Breast epithelium (tissue), 4 donors: ENCODE data around the gene SET. TPM values are rescaled to one million over a fixed set of nuclear protein-coding genes. Genes with fewer than 3 reads are reported as not detected.
A peak's percentile ranks its signal among the peaks of the same experiment; 100 is the strongest.

Source experiments
- DNase-seq, 2 donors: peaks; one replicate each; pipeline ENCODE4 v3.0.0-alpha.2; 2019; ENCODE audit warnings: low spot score in 2 of 2
- H3K27ac ChIP-seq, 2 donors: fragments of 200-600 bp; sonication (generic) in 1 of 2; one replicate each; pipeline ENCODE4 v1.5.1; 2016 to 2019; ENCODE audit warnings: mild to moderate bottlenecking in 1 of 2
- H3K27me3 ChIP-seq, 2 donors: fragments of 200-600 bp; sonication (generic) in 1 of 2; one replicate each; pipeline versions ENCODE4 v1.5.1 to v1.6.0; 2017 to 2019; ENCODE audit warnings: control low read depth in 1 of 2, mild to moderate bottlenecking in 1 of 2
- H3K36me3 ChIP-seq: fragments of 200-600 bp; one replicate; pipeline ENCODE4 v1.5.1; 2019
- H3K4me1 ChIP-seq, 2 donors: fragments of 200-600 bp; sonication (generic); one replicate each; pipeline ENCODE4 v1.5.1; 2016 to 2019; ENCODE audit warnings: control low read depth in 1 of 2
- H3K4me3 ChIP-seq, 3 donors: fragments of 200-600 bp; sonication (generic); 1 replicate in 2 of 3; 2 replicates in 1 of 3; pipeline ENCODE4 v1.5.1; 2016 to 2019; ENCODE audit warnings: mild to moderate bottlenecking in 3 of 3, moderate library complexity in 2 of 3
- H3K9me3 ChIP-seq, 2 donors: fragments of 200-600 bp; sonication (generic) in 1 of 2; one replicate each; pipeline ENCODE4 v1.5.1; 2016 to 2019; ENCODE audit warnings: control low read depth in 1 of 2
- CTCF ChIP-seq, 3 donors: fragments of 450-650 bp; IDR thresholded peaks; one replicate each; pipeline ENCODE4 v1.5.1; 2016 to 2017; ENCODE audit warnings: antibody characterized with exemption in 3 of 3, mild to moderate bottlenecking in 3 of 3, moderate library complexity in 3 of 3
- POLR2A ChIP-seq: fragments of 450-650 bp; IDR thresholded peaks from one replicate; pipeline ENCODE4 v1.6.1; 2016; ENCODE audit warnings: antibody characterized with exemption, mild to moderate bottlenecking, moderate library complexity
- POLR2AphosphoS5 ChIP-seq, 3 donors: sonication (generic); formaldehyde crosslinking; IDR thresholded peaks; one replicate each; pipeline ENCODE4 v1.6.1; 2017; ENCODE audit warnings: antibody characterized with exemption in 3 of 3
- intact Hi-C: fragments of 100-400 bp; cut with DNase I; formaldehyde crosslinking; loops from one replicate; pipeline ENCODE4 v1.15.1; 2023; ENCODE audit warnings: low total_unique reads
- total RNA-seq, 3 donors: library from RNA; depleted of rRNA; stranded (reverse); fragments of >200 nt; gene quantifications; one replicate each; pipeline ENCODE4 v1.1.0, GENCODE V29; 2016

The SET gene
- total RNA-seq, 3 donors from 2014 or later = 142 to 168 (median 158) TPM

- H3K4me1 ChIP-seq = peaks cover 0 to 4% of the 10 kb centered on the region in 2 donors
- no peak for DNase-seq
- TF ChIP-seq POLR2A (no peak), POLR2AphosphoS5 (IDR thresholded peaks at IDR 0.05) (no peak), CTCF (IDR thresholded peaks at IDR 0.05) (no peak)
- no peaks in the 10 kb centered on the region for H3K36me3 ChIP-seq
- no peak overlapping the region for H3K27ac ChIP-seq
- intact Hi-C loops = no loop called here
- no peak overlapping the region for H3K4me3 ChIP-seq
- no peaks in the 10 kb centered on the region for H3K9me3 ChIP-seq
- no peaks in the 10 kb centered on the region for H3K27me3 ChIP-seq
Measured at GRCh38 chr9:128718475-128718874, 29.5 kb downstream of the SET start.

GRCh38 chr9:128719919-128720605 is 31.0 kb downstream of the SET start:
- no peak for DNase-seq
- Histone ChIP-seq H3K9me3 (no peaks in the 10 kb centered on the region), H3K27ac (peak overlapping the region in 1 of 2 donors; percentile 68), H3K4me1 (peaks cover 0 to 9% of the 10 kb centered on the region in 2 donors), H3K4me3 (no peak overlapping the region), H3K36me3 (no peaks in the 10 kb centered on the region), H3K27me3 (no peaks in the 10 kb centered on the region)
- intact Hi-C loops = no loop called here
- TF ChIP-seq CTCF (IDR thresholded peaks at IDR 0.05) (no peak), POLR2A (no peak), POLR2AphosphoS5 (IDR thresholded peaks at IDR 0.05) (no peak)

GRCh38 chr9:128720841-128721486 is 31.9 kb downstream of the SET start:
- TF ChIP-seq CTCF (IDR thresholded peaks at IDR 0.05) (no peak), POLR2A (no peak), POLR2AphosphoS5 (IDR thresholded peaks at IDR 0.05) (no peak)
- Histone ChIP-seq H3K27ac (no peak overlapping the region), H3K36me3 (no peaks in the 10 kb centered on the region), H3K4me3 (no peak overlapping the region), H3K9me3 (no peaks in the 10 kb centered on the region), H3K4me1 (peaks cover 0 to 9% of the 10 kb centered on the region in 2 donors), H3K27me3 (no peaks in the 10 kb centered on the region)
- intact Hi-C loops = no loop called here
- DNase-seq = no peak

- Histone ChIP-seq H3K27me3 (no peaks in the 10 kb centered on the region), H3K4me1 (peaks cover 0 to 9% of the 10 kb centered on the region in 2 donors), H3K27ac (no peak overlapping the region), H3K9me3 (no peaks in the 10 kb centered on the region), H3K4me3 (no peak overlapping the region), H3K36me3 (no peaks in the 10 kb centered on the region)
- no peak for DNase-seq
- intact Hi-C loops = no loop called here
- no peak for TF ChIP-seq POLR2AphosphoS5 (IDR thresholded peaks at IDR 0.05)
- TF ChIP-seq CTCF (IDR thresholded peaks at IDR 0.05) = no peak
- no peak for TF ChIP-seq POLR2A
Measured at GRCh38 chr9:128721487-128722010, 32.5 kb downstream of the SET start.
